Measurements from ENCODE around the gene METAP1D.
"Not testable (repeated sequence)": the region's sequence is repeated elsewhere in the genome, so short reads cannot be mapped to it uniquely, and the experiment has no call there.

Gene METAP1D

DNA sequence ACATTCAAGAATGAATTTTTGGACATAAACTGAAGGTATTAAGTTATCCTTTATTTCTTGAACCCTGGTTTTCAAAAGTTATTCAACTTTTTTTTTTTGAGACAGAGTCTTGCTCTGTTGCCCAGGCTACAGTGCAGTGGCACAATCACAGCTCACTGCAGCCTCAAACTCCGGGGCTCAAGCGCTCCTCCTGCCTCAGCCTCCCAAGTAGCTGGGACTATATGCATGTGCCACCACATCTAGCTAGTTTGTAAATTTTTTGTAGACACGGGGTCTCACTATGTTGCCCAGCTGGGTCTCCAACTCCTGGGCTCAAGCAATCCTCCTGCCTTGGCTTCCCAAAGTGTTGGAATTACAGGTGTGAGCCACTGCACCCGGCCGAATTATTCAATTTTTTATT is 2.7 kb upstream of the METAP1D start:
- DNase-seq (ENCODE audit: low read depth), result not testable (repeated sequence)

DNA sequence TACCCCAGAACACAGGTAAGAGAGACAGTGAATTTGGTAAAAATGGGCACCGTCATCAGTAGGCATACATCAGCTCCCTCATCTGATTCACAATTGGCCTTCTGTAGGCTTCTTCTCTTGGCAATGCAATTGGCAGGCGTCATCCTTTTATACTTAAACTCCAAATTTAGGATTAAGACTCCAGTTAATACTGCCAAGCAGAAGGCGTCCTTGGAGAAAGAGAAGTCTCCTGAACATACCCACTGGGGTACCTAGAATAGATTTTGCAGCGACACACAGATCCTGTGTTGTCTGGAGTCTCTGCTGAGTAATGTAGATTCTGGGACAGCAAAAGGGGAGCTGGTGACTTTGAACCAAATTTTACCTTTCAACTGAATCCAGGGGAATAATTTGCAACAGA is 592 bp upstream of the METAP1D start:
- no peak for DNase-seq (ENCODE audit: low read depth)

DNA sequence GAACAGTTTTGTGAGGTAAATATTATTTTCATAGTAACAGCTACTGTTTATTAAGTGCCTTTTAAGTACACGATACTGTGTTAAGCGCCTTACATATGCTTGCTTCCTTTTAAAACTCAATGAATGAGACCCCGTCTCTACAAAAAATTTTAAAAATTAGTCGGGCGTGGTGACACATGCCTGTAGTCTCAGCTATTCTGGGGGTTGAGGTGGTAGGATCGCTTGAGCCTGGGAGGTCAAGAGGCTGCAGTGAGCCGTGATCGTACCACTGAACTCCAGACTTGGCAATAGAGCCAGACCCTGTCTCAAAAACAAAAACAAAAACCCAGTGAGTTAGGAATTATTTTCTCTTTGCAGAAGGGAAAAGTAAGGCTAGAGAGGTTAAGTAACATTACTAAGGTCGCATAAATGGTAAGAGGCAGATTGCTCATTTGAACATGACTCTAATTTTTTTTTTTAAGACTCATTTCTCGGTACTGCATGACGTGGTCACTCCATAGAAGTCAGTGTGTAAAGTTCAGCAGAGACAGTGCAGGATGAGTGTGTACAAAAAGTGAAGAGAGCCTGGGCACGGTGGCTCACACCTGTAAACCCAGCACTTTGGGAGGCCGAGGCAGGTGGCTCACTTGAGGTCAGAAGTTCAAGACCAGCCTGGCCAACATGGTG is 1.1 kb downstream of the METAP1D start:
- DNase-seq (ENCODE audit: low read depth), result no peak

DNA sequence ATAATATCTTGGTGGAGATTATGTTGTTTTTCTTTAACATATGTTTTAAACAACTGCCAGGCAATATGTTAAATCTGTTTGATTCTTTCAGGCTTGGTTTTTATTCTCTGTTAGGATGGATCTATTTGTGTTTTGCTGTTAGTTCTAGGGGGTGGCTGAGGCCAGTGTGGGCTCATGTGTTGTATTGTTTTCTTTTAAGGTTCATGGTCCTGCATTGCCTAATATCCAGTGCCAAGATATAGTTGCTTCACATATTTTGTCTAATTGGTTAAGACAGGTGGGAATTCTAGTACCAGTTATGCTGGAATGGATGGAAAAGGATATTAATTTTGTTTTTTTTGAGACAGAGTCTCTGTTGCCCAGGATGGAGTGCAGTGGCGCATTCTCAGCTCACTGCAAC is 7.6 kb downstream of the METAP1D start:
- no peak for DNase-seq (ENCODE audit: low read depth)

DNA sequence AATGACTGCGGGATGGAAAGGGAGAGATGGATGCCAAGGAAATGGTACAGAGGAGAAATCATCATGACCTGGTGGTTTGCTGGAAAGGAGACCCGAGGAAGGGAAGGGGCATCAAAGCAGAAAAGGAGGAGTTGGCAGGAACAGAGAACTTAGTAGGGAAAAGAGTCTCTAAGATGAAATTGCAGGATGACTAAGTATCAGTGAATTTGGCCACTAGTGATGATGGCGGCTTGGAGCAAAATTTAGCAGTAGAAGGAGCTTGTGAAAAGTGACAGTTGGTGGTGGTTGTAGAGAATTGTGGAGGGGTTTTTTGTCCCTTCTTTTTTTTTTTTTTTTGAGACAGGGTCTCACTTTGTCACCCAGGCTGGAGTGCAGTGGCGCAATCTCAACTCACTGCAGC is 10.1 kb downstream of the METAP1D start:
- no peak for DNase-seq (ENCODE audit: low read depth)

DNA sequence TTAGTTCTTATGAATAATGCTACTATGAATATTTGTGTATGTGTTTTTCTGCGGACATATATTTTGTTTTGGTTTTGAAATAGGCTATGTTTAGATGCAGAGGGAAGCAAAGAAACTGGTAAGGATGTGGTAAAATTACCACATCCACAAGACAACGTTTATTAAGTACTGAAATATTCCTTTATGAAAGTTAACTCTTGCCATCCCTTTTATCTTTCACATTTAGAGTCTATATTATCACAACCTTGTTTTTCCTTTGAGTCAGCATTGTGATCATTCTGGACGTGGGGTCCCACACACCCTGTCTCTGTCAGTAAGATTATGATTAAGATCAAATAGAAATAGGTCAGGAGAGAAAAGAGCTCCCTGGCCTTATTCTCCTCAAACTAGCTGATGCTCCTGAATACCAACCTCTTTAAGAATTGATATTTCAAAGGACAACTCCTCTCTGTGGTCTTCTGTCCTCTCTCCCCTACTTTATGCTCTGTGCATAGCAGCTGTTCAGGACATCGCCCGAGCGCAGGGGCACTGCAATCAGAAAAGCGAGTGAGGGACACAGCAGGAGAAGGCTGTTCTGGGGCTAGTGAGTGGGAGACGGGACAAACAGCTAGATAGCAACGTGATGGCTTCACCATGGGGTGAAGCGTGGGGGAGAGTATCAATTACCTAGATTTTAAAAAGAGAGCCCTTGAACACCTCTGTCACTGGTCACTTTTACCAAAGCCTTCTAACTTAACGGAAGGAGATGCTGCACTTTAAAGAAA is 12.2 kb downstream of the METAP1D start:
- no peak for DNase-seq (ENCODE audit: low read depth)

GRCh38 chr2:172012677-172013391 is 13.1 kb downstream of the METAP1D start:
- DNase-seq (ENCODE audit: low read depth), result no peak

GRCh38 chr2:172013396-172013795 is 13.6 kb downstream of the METAP1D start:
- no peak for DNase-seq (ENCODE audit: low read depth)

DNA sequence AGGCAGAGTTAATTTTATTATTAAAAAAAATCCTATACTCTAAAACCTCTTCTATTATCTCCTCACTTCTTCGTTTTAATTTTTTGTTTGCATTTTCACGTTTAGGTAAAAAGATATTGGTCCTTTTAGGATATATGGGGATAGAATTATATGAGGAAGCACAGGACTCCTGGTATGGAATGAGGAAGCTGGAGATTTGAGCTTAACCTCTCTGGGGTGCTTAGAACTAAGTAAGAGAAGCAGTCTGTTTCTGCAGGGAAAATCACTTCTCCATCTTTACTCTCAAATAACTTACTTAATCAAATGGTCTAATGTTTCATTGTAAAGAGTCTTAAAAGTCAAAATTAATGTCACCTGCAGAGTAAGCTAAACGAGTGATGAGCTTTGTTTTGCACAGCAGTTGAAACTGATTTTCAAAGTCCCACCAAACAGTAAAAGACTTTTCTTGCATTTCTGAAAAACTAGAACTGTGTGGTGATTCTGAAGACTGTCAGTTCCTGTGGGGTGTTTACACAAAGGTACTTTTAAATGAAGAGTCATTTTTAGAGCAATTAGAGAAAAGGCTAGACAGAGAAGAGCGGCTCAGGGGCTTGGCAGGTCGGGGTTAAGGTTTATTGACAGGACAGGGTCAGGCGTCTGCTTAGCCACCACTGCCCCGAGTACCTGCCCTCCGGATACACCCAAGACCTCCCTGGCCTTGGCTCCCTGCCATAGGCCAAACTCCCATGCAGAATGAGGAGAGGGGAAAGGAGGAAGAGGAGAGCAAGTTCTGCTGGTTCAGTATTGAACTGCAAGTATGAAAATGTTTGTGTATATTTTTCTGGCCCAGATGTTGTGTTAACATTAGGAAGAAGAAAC is 21.6 kb downstream of the METAP1D start:
- no peak for DNase-seq (ENCODE audit: low read depth)

DNA sequence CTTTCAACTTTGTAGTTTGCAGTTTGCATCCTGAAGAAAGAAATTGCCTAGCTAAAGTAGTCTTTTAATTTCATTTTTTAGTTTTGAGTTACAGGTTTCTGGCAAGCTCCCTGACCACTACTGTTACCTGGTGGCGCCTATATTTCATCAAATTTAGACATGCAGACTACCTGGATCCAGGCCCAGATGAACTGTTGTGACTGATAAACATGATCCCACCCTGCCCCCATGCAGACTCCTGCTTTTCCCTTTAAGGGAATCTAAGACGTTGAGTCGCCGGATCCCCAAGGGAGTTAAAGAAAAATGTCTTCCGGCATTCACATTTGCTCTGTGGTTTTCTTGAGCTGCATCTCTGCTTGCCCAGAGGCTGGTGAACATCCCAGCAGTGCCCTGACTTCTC is 22.2 kb downstream of the METAP1D start:
- no peak for DNase-seq (ENCODE audit: low read depth)

- no peak for DNase-seq (ENCODE audit: low read depth)
Observed at GRCh38 chr2:172031536-172031935, 31.8 kb downstream of the METAP1D start.

GRCh38 chr2:172038121-172038520 is 38.4 kb downstream of the METAP1D start:
- no peak for DNase-seq (ENCODE audit: low read depth)

DNA sequence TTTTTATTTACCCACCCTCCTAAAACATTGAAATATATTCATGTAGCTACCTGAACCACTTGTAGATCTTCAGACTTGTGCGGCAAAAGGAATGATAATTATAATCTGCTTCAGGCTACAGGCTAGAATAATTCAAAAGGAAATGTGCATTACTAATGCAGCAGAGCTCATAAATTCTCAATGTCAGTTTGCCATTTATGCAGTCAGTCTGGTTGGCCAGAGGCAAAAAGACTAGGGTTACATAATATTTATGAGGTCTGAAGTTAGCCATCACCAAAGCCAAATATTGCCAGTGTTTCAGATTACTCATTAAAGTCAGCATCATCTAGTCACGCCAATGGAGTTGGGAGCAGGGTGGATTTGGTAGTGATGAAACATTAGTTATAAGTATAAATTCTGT is 38.9 kb downstream of the METAP1D start:
- DNase-seq (ENCODE audit: low read depth), result no peak

DNA sequence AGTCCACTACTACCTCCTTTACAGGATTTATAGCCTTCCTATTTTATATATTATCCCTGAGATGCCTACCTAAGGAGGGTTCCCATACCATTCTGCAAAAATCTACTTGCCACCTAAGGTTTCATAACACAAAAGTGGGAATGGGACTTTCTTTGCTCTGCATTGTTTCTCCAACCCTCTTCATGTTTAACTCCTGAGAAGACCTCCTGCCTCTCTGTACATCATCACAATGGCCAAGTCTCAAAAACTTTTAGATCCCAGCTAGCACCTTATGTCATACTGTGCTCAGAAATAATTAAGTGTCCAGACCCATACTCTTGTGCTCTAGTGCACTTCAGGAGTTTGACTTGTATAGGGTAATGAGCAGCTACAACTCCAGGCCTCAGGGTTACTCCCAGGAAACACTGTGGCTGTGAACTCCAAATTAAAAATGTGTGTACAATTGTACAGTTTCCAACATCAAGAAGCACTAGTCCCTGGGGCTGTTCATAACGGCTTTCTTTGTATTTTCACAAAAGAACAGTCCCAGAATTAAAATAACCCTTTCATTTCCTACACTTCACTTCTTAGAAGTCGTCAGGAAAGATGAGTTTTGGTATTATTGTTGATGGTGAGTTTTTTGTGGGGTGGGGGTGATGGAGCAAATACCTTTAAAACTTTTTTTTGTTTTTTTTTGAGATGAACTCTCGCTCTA is 39.4 kb downstream of the METAP1D start:
- DNase-seq (ENCODE audit: low read depth), result no peak

- no peak for DNase-seq (ENCODE audit: low read depth)
Observed at GRCh38 chr2:172040311-172040710, 40.6 kb downstream of the METAP1D start.

DNA sequence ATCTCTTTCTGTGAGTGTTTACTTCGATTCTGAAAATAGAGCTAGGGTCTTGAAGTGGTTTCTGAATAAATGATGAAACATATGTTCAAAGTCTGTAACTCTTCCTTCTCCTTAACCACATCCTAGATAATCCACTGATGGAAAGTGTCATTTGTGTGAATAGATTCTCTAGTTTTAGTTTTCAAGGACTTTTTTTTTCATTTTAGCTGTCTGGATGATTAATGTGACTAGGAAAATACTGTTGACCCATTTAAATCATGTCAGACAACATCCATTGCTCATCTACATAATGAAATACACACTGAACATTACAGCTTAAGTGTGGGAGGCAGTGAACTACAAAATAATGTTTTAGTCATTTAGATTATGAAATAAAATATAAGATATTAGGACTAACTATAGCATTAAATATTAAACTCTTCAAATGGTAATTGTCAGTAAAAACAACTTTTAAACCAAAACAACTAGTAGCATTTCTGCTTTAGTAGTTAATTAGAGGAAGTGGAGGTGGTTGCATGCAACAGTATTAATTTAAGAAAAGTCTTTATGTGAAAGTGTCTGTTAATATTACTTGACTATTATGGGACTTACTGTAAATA is 46.4 kb downstream of the METAP1D start:
- DNase-seq (ENCODE audit: low read depth), result no peak

DNA sequence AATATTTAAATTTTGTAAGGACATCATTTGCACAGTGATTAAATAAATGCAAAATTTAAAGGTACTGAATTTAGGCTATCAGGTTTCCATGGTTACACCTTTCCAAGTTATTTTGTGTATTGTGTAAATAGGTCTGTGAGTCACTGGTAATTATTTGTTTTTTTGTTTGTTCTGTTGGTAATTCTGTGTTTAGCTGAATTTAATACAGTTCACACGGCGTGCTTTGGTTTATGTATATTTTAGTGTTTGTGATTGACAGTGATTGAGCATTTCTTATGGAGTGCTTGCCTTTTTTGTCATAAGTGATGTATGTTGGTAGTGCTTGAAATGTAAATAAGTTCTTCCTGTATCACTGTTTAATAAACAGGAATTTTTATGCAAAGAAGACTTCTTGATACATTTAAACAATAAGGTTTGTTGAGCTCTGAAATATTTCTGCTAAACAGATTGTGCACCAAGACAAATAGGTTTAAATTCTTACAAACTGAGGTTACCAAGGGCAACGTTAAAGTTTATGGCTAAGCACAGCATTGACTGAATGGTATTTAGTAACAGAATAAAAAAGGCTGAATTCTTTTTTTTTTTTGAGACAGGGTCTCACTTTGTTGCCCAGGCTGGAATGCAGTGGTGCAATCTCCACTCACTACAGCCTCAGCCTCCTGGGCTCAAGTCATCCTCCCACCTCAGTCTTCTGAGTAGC is 47.3 kb downstream of the METAP1D start:
- DNase-seq (ENCODE audit: low read depth), result no peak

GRCh38 chr2:172047566-172048507 is 48.1 kb downstream of the METAP1D start:
- DNase-seq (ENCODE audit: low read depth), result no peak
